Tibial artery (tissue), 4 donors: Measurements from ENCODE around the gene CACNA2D2.

Experiments used
- DNase-seq, 2 donors: peaks; one replicate each; pipeline ENCODE4 v3.0.0-alpha.2; 2019
- H3K27ac ChIP-seq, 2 donors: fragments of 200-600 bp; sonication (generic) in 1 of 2; 1 replicate in 1 of 2; 2 replicates in 1 of 2; pipeline ENCODE4 v1.5.1; 2018 to 2019; ENCODE audit warnings: mild to moderate bottlenecking in 1 of 2
- H3K27me3 ChIP-seq, 2 donors: fragments of 200-600 bp; sonication (generic) in 1 of 2; one replicate each; pipeline versions ENCODE4 v1.5.1 to v1.6.0; 2016 to 2019
- H3K36me3 ChIP-seq, 3 donors: fragments of 200-600 bp; sonication (generic) in 2 of 3; one replicate each; pipeline ENCODE4 v1.5.1; 2016 to 2019; ENCODE audit warnings: mild to moderate bottlenecking in 2 of 3
- H3K4me1 ChIP-seq, 4 donors: fragments of 200-600 bp; sonication (generic) in 2 of 4; 1 replicate in 3 of 4; 2 replicates in 1 of 4; pipeline ENCODE4 v1.5.1; 2016 to 2019
- H3K4me3 ChIP-seq, 2 donors: fragments of 200-600 bp; sonication (generic) in 1 of 2; 1 replicate in 1 of 2; 2 replicates in 1 of 2; pipeline ENCODE4 v1.5.1; 2018 to 2019; ENCODE audit warnings: mild to moderate bottlenecking in 2 of 2
- H3K9me3 ChIP-seq, 3 donors: fragments of 200-600 bp; sonication (generic) in 1 of 3; one replicate each; pipeline ENCODE4 v1.5.1; 2016 to 2019
- intact Hi-C: fragments of 100-400 bp; cut with DNase I; formaldehyde crosslinking; loops from one replicate; pipeline ENCODE4 v1.15.0; 2023; ENCODE audit warnings: low total_unique reads
- TF ChIP-seq, protein P1 (sequence below), 2 experiments: fragments of 200-600 bp in 1 of 2; fragments of 450-650 bp in 1 of 2; IDR thresholded peaks; one replicate each; pipeline ENCODE4 v1.5.1; 2017 to 2019; ENCODE audit warnings: antibody characterized with exemption in 2 of 2, mild to moderate bottlenecking in 1 of 2, moderate library complexity in 1 of 2

The CACNA2D2 gene

DNA sequence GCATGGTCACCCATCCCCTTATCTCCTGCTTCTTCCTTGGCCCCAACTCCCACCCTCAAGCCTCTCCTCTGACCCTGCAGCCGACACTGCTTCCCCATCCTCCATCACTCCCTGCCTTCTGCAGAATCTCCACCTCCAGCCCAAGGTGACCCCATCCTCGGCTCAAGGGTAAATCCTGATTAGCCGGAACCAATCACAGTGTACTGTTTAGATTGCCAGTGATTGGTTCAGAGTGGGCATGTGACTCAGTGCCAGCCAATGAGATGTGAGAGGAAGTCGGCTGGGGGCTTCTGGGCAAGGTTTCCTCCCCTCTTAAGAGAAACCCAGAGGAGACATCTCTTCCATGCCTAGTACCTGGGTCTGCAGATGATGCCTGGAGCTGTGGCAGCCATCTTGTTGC is 10.3 kb downstream of the CACNA2D2 start:
- H3K9me3 ChIP-seq, result no peaks in the 10 kb centered on the region
- TF ChIP-seq, protein P1, sequence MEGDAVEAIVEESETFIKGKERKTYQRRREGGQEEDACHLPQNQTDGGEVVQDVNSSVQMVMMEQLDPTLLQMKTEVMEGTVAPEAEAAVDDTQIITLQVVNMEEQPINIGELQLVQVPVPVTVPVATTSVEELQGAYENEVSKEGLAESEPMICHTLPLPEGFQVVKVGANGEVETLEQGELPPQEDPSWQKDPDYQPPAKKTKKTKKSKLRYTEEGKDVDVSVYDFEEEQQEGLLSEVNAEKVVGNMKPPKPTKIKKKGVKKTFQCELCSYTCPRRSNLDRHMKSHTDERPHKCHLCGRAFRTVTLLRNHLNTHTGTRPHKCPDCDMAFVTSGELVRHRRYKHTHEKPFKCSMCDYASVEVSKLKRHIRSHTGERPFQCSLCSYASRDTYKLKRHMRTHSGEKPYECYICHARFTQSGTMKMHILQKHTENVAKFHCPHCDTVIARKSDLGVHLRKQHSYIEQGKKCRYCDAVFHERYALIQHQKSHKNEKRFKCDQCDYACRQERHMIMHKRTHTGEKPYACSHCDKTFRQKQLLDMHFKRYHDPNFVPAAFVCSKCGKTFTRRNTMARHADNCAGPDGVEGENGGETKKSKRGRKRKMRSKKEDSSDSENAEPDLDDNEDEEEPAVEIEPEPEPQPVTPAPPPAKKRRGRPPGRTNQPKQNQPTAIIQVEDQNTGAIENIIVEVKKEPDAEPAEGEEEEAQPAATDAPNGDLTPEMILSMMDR (IDR thresholded peaks at IDR 0.05), result no peak
- no peak overlapping the region for H3K4me3 ChIP-seq
- H3K27ac ChIP-seq, result no peak overlapping the region
- DNase-seq, result no peak
- H3K4me1 ChIP-seq, result no peaks in the 10 kb centered on the region
- intact Hi-C loops, result no loop called here
- H3K27me3 ChIP-seq, result peaks cover 0 to 8% of the 10 kb centered on the region in 2 donors
- H3K36me3 ChIP-seq, result no peaks in the 10 kb centered on the region

- Histone ChIP-seq H3K4me1 (no peaks in the 10 kb centered on the region), H3K9me3 (no peaks in the 10 kb centered on the region), H3K27ac (no peak overlapping the region), H3K27me3 (no peaks in the 10 kb centered on the region), H3K4me3 (no peak overlapping the region), H3K36me3 (no peaks in the 10 kb centered on the region)
- DNase-seq, result no peak
- TF ChIP-seq, protein P1 (IDR thresholded peaks at IDR 0.05), result no peak
- intact Hi-C loops, result no loop called here
These were observed 12.4 kb downstream of the CACNA2D2 start for GRCh38 chr3:50491023-50491422.

GRCh38 chr3:50490424-50490823 is 13.0 kb downstream of the CACNA2D2 start:
- H3K4me3 ChIP-seq, result no peak overlapping the region
- no peaks in the 10 kb centered on the region for H3K9me3 ChIP-seq
- no peak for DNase-seq
- H3K27ac ChIP-seq, result no peak overlapping the region
- no peaks in the 10 kb centered on the region for H3K27me3 ChIP-seq
- H3K4me1 ChIP-seq, result no peaks in the 10 kb centered on the region
- H3K36me3 ChIP-seq, result no peaks in the 10 kb centered on the region
- intact Hi-C loops, result no loop called here
- TF ChIP-seq, protein P1 (IDR thresholded peaks at IDR 0.05), result no peak

- Histone ChIP-seq H3K27me3 (no peaks in the 10 kb centered on the region), H3K27ac (no peak overlapping the region), H3K9me3 (no peaks in the 10 kb centered on the region), H3K4me3 (no peak overlapping the region), H3K4me1 (no peaks in the 10 kb centered on the region), H3K36me3 (no peaks in the 10 kb centered on the region)
- intact Hi-C loops, result no loop called here
- TF ChIP-seq, protein P1 (IDR thresholded peaks at IDR 0.05), result no peak
- DNase-seq, result no peak
These were observed 16.3 kb downstream of the CACNA2D2 start for GRCh38 chr3:50487181-50487580.

DNA sequence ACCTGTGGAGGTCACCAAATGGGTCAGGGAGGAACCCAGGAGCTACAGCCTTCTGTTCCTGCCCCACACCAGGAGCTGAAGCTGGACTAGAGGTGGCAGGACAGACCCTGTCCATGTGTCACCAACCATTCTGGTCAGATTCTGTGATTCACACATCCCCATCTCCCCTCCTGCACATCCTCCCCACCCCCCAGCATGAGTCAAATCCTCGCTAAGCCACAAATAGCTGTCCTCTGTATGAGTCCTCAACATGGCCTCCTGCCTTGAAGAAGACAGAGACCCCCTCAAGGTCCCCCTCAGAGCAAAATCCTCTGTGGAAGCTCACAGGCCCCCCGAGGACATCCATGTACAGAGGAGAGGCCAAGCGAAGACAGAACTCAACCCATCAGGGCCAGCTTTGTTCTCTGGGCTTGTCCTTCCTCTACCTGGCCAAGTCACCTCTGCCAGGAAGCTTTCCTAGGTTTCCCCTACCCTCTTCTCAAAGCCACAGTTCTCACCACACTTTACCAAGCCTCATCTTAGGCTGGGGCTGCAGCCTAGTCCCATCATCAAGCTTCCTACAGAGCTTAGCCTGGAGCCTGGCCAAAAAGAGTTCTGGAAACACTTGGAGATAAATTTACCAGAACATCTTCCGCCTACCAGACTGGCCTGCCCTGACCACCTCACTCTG is 17.1 kb downstream of the CACNA2D2 start:
- H3K27me3 ChIP-seq, result no peaks in the 10 kb centered on the region
- no peak overlapping the region for H3K4me3 ChIP-seq
- H3K4me1 ChIP-seq, result no peaks in the 10 kb centered on the region
- H3K36me3 ChIP-seq, result no peaks in the 10 kb centered on the region
- TF ChIP-seq, protein P1 (IDR thresholded peaks at IDR 0.05), result no peak
- no peak overlapping the region for H3K27ac ChIP-seq
- intact Hi-C loops, result no loop called here
- H3K9me3 ChIP-seq, result no peaks in the 10 kb centered on the region
- no peak for DNase-seq

DNA sequence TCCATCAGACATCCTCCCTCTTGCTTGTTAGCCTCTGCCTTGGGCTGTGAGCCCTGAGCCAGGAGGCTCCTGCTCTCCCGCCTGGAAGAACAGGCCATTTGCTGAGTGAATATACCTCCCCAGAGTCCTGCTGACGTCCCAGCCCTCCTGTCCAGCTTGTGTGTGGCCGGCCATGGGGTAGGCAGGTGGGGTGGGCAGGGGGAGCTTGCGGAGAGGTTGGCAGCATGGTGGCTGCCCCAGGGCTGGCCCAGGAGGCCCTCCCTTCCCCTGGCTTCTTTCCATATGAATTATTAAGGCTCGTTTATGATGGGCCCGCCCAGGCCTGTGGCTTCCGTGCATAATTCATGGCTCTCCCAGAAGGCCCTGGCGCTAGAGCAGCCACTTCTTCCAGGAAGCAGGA is 18.7 kb downstream of the CACNA2D2 start:
- Histone ChIP-seq H3K27ac (no peak overlapping the region), H3K4me3 (no peak overlapping the region), H3K4me1 (no peaks in the 10 kb centered on the region), H3K36me3 (no peaks in the 10 kb centered on the region), H3K27me3 (no peaks in the 10 kb centered on the region), H3K9me3 (no peaks in the 10 kb centered on the region)
- TF ChIP-seq, protein P1 (IDR thresholded peaks at IDR 0.05), result no peak
- intact Hi-C loops, result no loop called here
- no peak for DNase-seq
